Peyer's patch (tissue), 4 donors: ENCODE measurements around the gene IQCE.
"Not testable (repeated sequence)": the region's sequence is repeated elsewhere in the genome, so short reads cannot be mapped to it uniquely, and the experiment has no call there.

ENCODE experiments used
- POLR2A ChIP-seq, 2 donors: fragments of 450-650 bp; IDR thresholded peaks; one replicate each; pipeline ENCODE4 v1.5.1; 2017; ENCODE audit warnings: antibody characterized with exemption in 2 of 2, mild to moderate bottlenecking in 2 of 2, moderate library complexity in 2 of 2
- TF ChIP-seq, protein P1 (sequence below), 6 experiments: fragments of 450-650 bp in 4 of 6; fragments of 200-600 bp in 2 of 6; sonication (generic) in 1 of 6; IDR thresholded peaks; one replicate each; pipeline ENCODE4 v1.5.1; 2017 to 2019; ENCODE audit warnings: antibody characterized with exemption in 6 of 6, mild to moderate bottlenecking in 3 of 6, moderate library complexity in 1 of 6

- TF ChIP-seq POLR2A (IDR thresholded peaks at IDR 0.05) = not testable (repeated sequence)
- TF ChIP-seq, protein P1, sequence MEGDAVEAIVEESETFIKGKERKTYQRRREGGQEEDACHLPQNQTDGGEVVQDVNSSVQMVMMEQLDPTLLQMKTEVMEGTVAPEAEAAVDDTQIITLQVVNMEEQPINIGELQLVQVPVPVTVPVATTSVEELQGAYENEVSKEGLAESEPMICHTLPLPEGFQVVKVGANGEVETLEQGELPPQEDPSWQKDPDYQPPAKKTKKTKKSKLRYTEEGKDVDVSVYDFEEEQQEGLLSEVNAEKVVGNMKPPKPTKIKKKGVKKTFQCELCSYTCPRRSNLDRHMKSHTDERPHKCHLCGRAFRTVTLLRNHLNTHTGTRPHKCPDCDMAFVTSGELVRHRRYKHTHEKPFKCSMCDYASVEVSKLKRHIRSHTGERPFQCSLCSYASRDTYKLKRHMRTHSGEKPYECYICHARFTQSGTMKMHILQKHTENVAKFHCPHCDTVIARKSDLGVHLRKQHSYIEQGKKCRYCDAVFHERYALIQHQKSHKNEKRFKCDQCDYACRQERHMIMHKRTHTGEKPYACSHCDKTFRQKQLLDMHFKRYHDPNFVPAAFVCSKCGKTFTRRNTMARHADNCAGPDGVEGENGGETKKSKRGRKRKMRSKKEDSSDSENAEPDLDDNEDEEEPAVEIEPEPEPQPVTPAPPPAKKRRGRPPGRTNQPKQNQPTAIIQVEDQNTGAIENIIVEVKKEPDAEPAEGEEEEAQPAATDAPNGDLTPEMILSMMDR (IDR thresholded peaks at IDR 0.05) = not testable (repeated sequence)
These were observed 27.0 kb upstream of the IQCE start for GRCh38 chr7:2531796-2532110.
